ENCODE data around the gene HSBP1L1. TPM values are rescaled to one million over a fixed set of nuclear protein-coding genes. Genes with fewer than 3 reads are reported as not detected.

HSBP1L1 gene
- total RNA-seq, 2 experiments from 2014 or later: 42.6 to 42.7 TPM

DNA sequence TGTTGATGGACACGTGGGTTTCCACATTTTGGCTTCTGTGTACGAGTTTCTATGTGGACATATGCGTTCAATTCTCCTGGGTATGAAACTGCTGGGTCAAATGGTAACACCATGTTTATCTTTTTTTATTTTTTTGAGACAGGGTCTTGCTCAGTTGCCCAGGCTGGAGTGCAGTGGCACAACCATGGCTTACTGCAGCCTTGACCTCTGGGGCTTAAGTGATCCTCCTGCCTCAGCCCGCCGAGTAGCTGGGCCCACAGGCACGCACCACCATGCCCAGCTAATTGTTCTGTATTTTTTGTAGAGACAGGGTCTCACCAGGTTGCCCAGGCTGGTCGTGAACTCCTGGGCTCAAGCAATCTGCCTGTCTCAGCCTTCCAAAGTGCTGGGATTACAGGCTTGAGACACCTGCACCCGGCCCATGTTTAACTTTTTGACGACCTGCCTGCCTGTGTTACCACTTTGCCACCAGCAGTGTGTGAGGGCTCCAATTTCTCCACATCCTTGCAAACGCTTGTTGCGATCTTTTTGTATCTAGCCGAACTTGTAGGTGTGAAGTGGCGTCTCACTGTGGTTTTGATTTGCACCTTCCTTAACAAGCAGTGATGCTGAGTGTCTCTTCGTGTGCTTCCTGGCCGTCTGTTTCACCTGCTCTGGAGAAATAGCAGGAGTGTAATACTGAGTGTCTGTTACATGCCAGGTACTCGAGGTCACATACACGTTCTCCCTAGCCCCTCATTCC, 6.9 kb downstream of the HSBP1L1 start:
- Histone ChIP-seq H3K36me3 (ENCODE audit: insufficient read depth, low read length) (peaks cover 46% of the 10 kb centered on the region), H3K4me1 (ENCODE audit: insufficient read depth, low read length) (no peaks in the 10 kb centered on the region), H3K27ac (ENCODE audit: low read depth in 1 of 2, low read length in 2 of 2) (no peak overlapping the region), H3K9me3 (ENCODE audit: control insufficient read depth in 1 of 2, insufficient read depth in 1 of 2, low read length in 2 of 2) (no peaks in the 10 kb centered on the region), H3K4me3 (ENCODE audit: low read length) (no peak overlapping the region), H3K27me3 (ENCODE audit: control insufficient read depth in 1 of 2, insufficient read depth in 2 of 2, low read length in 2 of 2) (no peaks in the 10 kb centered on the region)
- ChIA-PET CTCF (no interaction called here), POLR2A (no interaction called here)
- Mint-ChIP-seq H3K9me3 (no peaks in the 10 kb centered on the region), H3K4me1 (ENCODE audit: low read depth) (peaks cover 13% of the 10 kb centered on the region), H3K36me3 (ENCODE audit: low read depth) (peaks cover 87% of the 10 kb centered on the region), H3K27ac (no peak overlapping the region), H3K4me3 (no peak overlapping the region), H3K27me3 (no peaks in the 10 kb centered on the region)
- ATAC-seq (ENCODE audit: poor library complexity): no peak
- no peak for TF ChIP-seq CTCF (IDR thresholded peaks at IDR 0.05)
- intact Hi-C loops (cut with DNase I, micrococcal nuclease): no loop called here
- no peak for DNase-seq

GRCh38 chr18:79971986-79972385, 7.5 kb downstream of the HSBP1L1 start:
- POLR2A ChIA-PET: no interaction called here
- DNase-seq (no peak), ATAC-seq (ENCODE audit: poor library complexity) (no peak)
- Histone ChIP-seq H3K4me1 (ENCODE audit: insufficient read depth, low read length) (no peaks in the 10 kb centered on the region), H3K4me3 (ENCODE audit: low read length) (no peak overlapping the region), H3K27ac (ENCODE audit: low read depth in 1 of 2, low read length in 2 of 2) (no peak overlapping the region), H3K27me3 (ENCODE audit: control insufficient read depth in 1 of 2, insufficient read depth in 2 of 2, low read length in 2 of 2) (no peaks in the 10 kb centered on the region), H3K36me3 (ENCODE audit: insufficient read depth, low read length) (peaks cover 50% of the 10 kb centered on the region), H3K9me3 (ENCODE audit: control insufficient read depth in 1 of 2, insufficient read depth in 1 of 2, low read length in 2 of 2) (no peaks in the 10 kb centered on the region)
- Mint-ChIP-seq H3K4me3 (no peak overlapping the region), H3K9me3 (no peaks in the 10 kb centered on the region), H3K27ac (no peak overlapping the region), H3K36me3 (ENCODE audit: low read depth) (peaks cover 87% of the 10 kb centered on the region), H3K27me3 (no peaks in the 10 kb centered on the region), H3K4me1 (ENCODE audit: low read depth) (peaks cover 13% of the 10 kb centered on the region)
- intact Hi-C loops (cut with DNase I, micrococcal nuclease): no loop called here
- CTCF ChIA-PET: no interaction called here
- TF ChIP-seq CTCF (IDR thresholded peaks at IDR 0.05): no peak

DNA sequence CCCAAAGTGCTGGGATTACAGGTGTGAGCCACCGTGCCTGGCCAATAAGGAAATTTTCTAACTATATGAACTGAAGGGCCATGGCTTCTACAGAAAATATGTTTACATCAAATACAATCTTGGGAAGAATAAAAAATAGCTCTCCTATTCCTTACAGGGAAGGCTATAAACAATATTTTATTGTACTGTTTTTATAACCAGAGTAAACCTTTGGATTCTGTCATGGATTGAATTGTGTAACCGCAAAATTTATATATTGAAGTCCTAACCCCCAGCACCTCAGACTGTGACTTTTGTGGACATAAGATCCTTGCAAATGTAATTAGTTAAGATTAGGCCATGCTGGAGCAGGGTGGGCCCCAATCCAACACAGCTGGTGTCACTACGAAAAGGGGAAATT, 8.3 kb downstream of the HSBP1L1 start:
- intact Hi-C loops (cut with DNase I, micrococcal nuclease): no loop called here
- H3K9me3 ChIP-seq (ENCODE audit: control insufficient read depth in 1 of 2, insufficient read depth in 1 of 2, low read length in 2 of 2): no peaks in the 10 kb centered on the region
- ATAC-seq (ENCODE audit: poor library complexity) (no peak), DNase-seq (no peak)
- no peaks in the 10 kb centered on the region for H3K9me3 Mint-ChIP-seq
- POLR2A ChIA-PET: no interaction called here
- peaks cover 50% of the 10 kb centered on the region for H3K36me3 ChIP-seq (ENCODE audit: insufficient read depth, low read length)
- H3K27ac Mint-ChIP-seq: no peak overlapping the region
- H3K4me1 ChIP-seq (ENCODE audit: insufficient read depth, low read length): no peaks in the 10 kb centered on the region
- TF ChIP-seq CTCF (IDR thresholded peaks at IDR 0.05): no peak
- H3K27ac ChIP-seq (ENCODE audit: low read depth in 1 of 2, low read length in 2 of 2): no peak overlapping the region
- H3K4me3 Mint-ChIP-seq: no peak overlapping the region
- peaks cover 12% of the 10 kb centered on the region for H3K4me1 Mint-ChIP-seq (ENCODE audit: low read depth)
- CTCF ChIA-PET: no interaction called here
- H3K36me3 Mint-ChIP-seq (ENCODE audit: low read depth): peaks cover 87% of the 10 kb centered on the region
- H3K27me3 ChIP-seq (ENCODE audit: control insufficient read depth in 1 of 2, insufficient read depth in 2 of 2, low read length in 2 of 2): no peaks in the 10 kb centered on the region
- H3K27me3 Mint-ChIP-seq: no peaks in the 10 kb centered on the region
- H3K4me3 ChIP-seq (ENCODE audit: low read length): no peak overlapping the region
